GM19351 (cell line): ENCODE measurements around the gene NACC2.

Source experiments
- ATAC-seq: cut with Tn5 transposase; IDR thresholded peaks from one replicate; pipeline ENCODE4 v1.9.1; 2021; ENCODE audit warnings: mild to moderate bottlenecking, moderate library complexity; ENCODE audit not compliant: unreplicated experiment

The NACC2 gene

DNA sequence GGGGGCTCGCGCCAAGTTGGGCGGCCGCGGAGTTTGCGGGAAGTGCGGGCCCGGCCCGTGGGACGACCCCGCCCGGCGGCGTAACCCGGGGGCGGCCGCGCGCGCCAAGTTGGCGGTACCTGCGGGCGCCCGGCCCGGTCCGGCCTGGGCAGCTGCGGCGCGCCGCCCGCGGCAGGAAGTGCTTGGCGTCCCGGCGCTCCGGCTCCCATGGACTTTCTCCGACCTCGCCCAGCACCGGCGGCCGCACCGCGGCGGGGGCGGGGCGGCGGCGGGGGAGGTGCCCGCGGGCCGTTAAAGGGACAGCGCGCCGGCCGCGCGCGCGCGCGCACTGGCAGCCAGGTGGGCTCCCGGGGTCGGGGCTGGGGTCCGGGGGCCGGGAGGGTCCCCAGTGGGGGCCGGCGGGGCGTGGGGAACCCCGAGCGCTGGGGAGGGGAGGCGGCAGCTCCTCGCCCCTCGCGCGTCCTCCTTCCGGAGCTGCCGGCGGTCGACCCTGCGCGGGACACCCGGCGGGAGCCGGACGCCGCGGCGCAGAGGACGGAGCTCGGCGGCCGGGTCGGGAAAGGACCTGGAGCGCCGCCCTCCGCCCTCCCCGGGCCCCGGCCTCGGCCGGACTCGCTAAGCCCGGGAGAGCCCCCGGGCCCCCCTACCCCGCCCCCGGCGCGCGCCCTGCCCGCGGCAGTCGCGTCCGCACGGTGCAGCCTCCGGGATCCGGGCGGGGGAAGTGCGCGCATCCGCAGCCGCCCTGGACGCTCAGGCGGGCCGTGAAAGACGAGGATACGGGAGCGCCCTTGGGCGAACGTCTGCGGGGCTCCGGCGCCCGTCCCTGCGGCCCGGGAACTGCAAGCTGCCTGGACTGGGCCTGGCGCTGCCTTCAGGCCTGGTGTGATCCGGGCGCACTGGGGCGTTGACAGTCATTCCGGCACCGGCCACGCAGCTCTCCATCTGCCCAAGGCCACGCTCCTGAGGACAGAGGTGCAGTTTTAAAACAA is at the start of gene NACC2:
TSS of gene NACC2 (minus strand) at position 220 of the 989 bp plus-strand sequence. CDS start 44,768 bp downstream, outside the sequence.
- no peak for ATAC-seq

DNA sequence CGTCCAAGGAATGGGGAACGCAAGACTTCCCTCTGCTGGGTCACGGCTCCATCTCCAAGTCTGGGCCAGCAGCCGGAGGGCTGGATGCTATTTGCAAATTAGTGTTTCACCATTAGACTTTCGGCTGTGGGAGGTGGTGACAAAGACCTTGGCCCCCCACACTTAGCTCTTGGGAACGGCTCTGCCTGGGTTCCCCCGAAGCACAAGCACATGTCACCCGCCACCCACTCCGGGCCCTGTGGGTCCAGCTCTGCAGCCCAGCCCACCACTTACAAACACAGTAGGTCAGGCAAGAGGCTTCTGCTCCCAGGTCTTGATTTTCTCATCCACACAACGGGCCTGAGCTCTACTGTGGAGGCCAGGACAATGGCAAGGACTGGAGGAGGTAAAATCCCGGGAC is 49.4 kb upstream of the NACC2 start:
- no peak for ATAC-seq

DNA sequence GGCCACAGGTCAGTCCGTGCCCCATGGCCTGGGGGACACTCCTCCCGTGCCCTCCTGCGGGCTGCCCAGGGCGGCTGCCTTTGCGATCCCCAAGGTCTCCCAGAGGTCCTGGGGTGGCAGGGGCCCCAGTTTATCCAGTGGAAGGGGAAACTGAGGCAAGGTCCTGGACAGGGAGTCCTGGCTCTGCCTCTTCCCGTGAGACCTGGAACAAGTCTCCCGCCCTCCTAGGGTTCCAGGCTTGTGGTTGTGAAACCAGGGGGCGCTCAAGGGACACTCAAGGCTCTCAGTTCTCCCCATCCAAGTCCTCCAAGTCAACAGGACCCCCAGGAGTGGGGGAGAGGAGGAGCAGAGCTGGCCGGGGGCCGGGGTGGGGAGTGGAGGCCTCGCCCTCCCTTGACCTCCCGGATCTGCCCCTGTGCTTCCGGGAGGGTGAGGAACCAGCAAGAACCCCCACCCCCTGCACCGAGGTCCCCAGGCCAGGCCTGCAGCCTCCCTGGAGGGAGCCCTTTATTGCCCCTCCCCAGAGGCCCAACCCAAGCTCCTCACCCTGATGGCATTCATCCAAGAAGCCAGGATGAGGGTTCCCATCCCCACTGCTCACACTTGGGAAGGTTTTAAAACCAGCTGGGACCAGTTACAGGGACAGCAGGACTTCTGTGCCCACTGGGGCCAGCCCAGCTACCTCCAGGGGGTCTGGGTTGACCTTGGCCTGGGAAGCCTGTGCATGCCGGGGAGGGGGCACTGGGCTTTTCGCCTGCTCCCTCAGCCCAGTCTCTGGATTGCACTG is 48.3 kb upstream of the NACC2 start:
- ATAC-seq: no peak

DNA sequence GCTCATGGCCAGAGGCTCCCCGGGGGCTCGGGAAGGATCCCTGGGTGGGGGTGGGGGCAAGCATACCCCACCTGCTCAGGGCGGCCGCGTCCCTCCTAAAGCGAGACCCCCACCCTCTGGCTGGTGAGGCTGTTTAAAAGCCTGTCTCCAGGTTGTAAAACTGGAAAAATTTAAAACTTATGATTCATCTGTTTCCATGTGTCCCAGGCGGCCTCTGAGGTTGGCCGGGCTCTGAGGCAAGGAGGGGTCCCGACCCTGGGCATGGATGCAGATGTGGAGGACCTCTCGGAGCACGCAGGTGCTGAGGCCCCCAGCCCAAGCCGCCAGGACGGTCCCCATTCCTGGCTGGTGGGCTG is 47.7 kb upstream of the NACC2 start:
- no peak for ATAC-seq

DNA sequence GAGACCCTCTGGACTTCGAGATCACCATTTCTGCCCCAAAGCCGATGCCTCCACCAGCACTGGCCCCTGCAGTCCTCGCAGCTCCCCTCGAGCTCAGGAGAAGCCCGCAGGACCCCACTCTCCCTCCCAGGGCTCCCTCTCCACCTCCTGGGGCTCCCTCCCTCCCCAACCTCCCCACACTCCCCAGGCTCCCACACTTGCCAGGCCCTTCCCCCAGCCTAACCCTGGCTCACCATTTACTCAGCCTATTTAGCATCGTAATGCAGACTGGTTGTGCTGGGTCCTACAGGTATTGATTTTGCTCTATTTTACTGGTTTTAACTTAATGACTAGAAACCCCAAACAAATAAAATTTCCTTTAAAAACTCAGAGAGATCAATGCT is 47.3 kb upstream of the NACC2 start:
- no peak for ATAC-seq

GRCh38 chr9:136141682-136142413 is 46.8 kb upstream of the NACC2 start:
- ATAC-seq: no peak

DNA sequence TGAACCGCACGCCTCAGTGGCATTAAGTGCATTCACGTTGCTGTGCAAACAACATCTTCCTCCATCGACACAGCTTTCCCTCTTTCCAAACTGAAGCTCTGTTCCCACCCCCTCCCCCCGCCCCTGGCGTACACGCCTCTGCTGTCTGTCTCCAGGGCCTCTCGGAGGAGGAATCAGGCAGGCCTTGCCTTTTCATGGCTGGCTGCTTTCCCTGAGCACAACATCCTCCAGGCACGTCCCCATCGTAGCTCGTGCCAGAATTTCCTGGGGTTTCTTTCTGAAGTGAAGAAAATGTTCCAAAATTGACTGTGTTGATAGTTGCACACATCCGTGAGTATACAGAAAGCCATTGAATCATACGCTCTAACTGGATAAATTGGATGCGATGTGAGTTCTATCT is 45.9 kb upstream of the NACC2 start:
- ATAC-seq: no peak

GRCh38 chr9:136140046-136140445 is 45.0 kb upstream of the NACC2 start:
- ATAC-seq: no peak

DNA sequence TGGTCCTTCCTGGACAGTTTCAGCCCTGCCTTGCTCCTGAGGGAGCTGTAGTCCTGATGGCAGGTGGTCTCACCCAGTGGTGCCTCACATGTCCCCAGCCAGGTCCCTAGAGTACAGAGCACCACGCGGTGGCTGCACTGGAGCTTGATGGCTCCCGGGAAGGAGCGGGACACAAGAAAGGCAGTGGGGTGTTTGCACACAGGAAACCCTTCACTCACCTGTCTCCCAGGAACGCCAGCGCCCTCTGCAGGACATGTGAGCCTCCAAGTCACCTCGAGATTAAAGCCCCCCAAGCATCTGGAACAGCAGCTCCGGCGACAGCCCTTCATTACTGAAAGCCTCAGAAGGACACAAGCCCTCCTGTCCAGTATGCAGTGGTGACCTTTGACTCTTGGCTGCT is 43.5 kb upstream of the NACC2 start:
- no peak for ATAC-seq

DNA sequence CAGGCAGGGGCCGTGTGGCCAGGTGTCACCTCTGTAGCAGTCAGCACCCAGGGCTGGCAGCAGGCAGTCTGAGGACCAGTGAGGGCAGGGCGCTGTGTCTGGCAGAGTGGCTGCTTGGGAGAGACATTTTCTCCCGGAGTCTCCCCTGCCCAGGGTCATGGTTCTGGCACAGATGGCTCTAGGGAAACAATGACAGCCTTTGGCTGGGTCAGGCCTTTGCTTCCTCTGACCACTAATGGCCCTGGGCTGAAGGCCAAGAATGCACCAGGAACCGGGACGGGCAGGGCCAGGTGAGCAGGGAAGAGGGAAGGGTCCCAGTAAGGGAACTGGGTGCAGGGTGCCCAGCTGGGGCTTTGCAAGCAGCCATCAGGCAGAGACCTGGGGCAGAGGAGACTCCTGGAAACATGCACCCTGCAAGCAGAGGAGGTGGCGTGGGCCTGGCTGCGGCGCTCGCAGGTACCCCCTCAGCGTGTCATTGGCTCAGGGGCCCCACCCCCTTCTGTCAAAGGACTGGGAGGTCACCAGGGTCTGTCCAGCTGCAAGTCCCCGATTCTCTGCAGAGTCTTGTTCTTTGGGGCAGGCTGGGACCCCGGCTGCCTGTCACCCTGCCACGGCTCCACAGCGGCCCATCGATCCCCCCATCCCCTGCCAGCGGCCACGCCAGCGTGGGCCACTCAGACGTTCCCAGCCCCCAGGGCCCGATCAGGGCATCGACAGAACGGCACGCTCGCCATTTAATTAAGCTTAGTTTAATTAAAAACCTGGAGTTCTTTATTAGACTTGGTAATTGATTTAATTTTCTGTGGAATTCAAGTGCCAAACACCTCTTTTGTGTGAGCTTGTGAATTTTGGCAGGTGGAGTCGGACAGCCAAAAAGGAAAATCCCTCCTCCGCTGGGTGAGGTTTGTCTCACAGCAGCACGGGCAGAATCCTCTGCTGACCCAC is 42.5 kb upstream of the NACC2 start:
- ATAC-seq: no peak

DNA sequence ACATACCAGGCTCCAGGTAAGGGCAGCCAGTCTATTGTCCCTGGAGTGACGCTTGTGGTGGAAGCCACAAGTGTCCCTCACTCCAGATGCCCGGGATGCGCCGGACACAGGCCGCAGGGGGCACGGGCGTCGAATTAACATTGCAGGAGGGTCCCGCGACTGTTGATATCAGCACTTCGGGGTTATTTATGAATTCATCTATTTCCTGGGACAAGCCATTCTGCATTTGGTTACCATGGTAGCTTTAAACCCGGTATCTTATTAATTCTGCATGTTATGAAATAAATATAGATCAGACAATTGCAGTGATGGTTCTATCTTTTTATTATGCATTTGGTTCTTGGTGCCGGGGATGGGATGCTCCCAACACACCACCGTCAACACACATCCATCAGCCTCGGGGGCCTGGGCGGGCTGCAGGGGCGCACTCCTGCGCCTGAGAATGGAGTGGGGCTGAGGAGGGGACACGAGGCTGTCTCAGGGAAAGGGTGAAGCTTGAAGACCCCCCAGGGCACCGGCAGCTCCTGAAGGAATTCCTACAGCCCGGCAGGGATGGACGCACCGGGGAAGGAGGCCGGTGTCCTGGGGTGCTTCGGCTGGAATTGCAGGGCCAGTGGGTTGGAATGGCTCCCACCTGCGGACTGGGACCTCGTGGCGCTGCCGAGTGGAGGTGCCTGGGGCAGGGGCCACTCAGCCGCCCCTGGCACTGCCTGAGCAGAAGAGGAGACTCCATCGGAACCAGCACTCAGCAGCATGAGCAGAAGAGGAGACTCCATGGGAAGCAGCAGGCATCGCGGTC is 41.2 kb upstream of the NACC2 start:
- ATAC-seq: no peak

- no peak for ATAC-seq
These were observed 40.4 kb upstream of the NACC2 start for GRCh38 chr9:136135326-136136126.

GRCh38 chr9:136133959-136134484 is 38.9 kb upstream of the NACC2 start:
- ATAC-seq: no peak

GRCh38 chr9:136133191-136133958 is 38.3 kb upstream of the NACC2 start:
- ATAC-seq: no peak

DNA sequence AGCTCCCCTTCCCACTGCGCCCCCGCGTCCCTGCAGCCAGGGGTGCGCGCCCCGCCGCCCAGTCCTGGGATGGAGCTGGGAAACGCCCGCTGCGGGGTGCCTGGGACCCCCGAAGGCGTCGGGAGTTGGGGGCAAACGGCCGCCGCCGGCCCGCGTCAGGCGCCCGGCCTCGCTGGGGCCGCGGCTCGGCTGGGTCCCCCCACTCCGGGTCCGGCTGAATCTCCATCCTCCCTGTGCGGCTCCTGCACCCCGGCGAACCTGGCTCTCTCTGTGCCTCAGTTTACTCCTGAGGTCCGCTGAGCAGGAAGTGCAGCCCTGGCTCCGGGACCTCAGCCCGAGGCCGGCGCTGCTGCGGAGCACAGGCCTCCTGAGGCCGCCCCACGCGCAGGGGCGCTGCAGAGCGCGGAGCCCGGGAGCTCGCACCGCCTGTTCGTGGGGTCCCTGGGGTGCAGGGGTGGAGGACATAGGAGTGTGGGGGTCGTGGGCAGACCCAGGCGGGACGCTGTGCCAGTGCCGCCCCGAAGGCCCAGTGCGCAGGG is 37.5 kb upstream of the NACC2 start:
- no peak for ATAC-seq

DNA sequence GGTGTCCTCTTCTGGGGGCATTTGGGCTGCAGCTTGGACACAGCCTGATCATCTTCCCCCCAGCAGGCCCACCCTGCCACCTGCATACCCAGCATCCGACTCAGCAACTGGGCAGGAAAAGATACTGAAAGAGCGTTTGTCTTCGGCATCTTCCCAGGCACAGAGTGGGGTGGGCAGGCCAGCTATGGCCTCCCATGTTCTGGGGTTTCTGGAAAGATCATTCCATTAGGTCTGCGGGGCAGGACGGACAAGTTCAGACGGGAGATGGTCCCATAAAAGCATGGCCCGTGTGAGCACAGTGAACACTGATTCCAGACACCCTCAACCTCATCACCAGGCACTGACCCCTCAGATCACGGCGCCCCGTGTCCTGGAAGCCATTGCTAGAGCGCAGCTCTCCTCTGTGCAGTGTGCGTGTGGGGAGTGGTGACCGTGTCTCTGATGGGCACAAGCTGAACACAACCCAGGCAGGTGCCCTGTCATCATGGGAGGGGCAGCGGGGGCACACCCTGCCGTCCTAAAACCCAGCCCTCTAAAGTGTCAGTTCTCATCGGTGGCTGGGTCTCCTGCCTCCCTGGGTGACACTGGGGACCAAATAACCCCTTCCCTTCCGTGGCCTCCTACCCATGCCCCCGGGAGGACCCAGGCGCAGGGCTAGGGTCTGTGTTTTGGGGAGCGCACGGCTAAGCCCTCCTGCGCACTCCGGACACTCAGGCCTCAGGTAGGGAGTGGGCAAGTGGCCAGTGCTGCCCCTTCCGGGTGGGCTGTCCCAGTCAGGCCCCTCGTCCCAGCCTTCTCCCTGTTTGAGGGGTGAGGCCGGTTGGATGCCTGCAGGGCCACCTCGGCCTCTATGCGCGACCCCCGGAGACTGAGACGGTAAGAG is 36.8 kb upstream of the NACC2 start:
- ATAC-seq: no peak
